Fibroblast of lung (primary cell): Measurements from ENCODE around the gene C4orf50. TPM values are rescaled to one million over a fixed set of nuclear protein-coding genes. Genes with fewer than 3 reads are reported as not detected.

Experiments
- DNase-seq, 2 donors: peaks; one replicate each; pipeline versions ENCODE4 v3.0.0 to v3.0.0-alpha.2; 2010; ENCODE audit warnings: low read depth in 2 of 2
- H2AFZ ChIP-seq: 2 replicates; pipeline ENCODE4 v1.5.1; 2012; ENCODE audit warnings: low read length, control low read depth, inconsistent platforms
- H3K27ac ChIP-seq: 2 replicates; pipeline ENCODE4 v1.5.1; 2011; ENCODE audit warnings: low read length, control low read depth; ENCODE audit not compliant: insufficient read depth
- H3K27me3 ChIP-seq: 2 replicates; pipeline ENCODE4 v1.5.1; 2011; ENCODE audit warnings: mild to moderate bottlenecking, low read length; ENCODE audit not compliant: control insufficient read depth, insufficient read depth
- H3K36me3 ChIP-seq: 2 replicates; pipeline ENCODE4 v1.5.1; 2011; ENCODE audit warnings: low read length; ENCODE audit not compliant: control insufficient read depth, insufficient read depth
- H3K4me1 ChIP-seq: 2 replicates; pipeline ENCODE4 v1.5.1; 2011; ENCODE audit warnings: low read length; ENCODE audit not compliant: control insufficient read depth, insufficient read depth; ENCODE audit errors: extremely low read depth
- H3K4me2 ChIP-seq: 2 replicates; pipeline ENCODE4 v1.5.1; 2011; ENCODE audit warnings: low read length, control low read depth; ENCODE audit not compliant: insufficient read depth; ENCODE audit errors: extremely low read depth
- H3K4me3 ChIP-seq, 4 experiments: fragments of 200-600 bp in 1 of 4; sonication (generic) in 1 of 4; replicated peaks in 1 of 4; 2 replicates each; pipeline ENCODE4 v1.5.1; 2011 to 2016; ENCODE audit warnings: low read length in 4 of 4, low read depth in 3 of 4, mild to moderate bottlenecking in 3 of 4, control low read depth in 2 of 4, inconsistent platforms in 1 of 4, mixed read lengths in 1 of 4; ENCODE audit not compliant: insufficient read depth in 1 of 4; ENCODE audit errors: control extremely low read depth in 1 of 4
- H3K79me2 ChIP-seq: 2 replicates; pipeline ENCODE4 v1.5.1; 2012; ENCODE audit warnings: mild to moderate bottlenecking, low read length, inconsistent platforms; ENCODE audit not compliant: control insufficient read depth, insufficient read depth
- H3K9ac ChIP-seq: 2 replicates; pipeline ENCODE4 v1.5.1; 2011; ENCODE audit warnings: mild to moderate bottlenecking, low read length, control low read depth; ENCODE audit not compliant: insufficient read depth
- H3K9me3 ChIP-seq: 2 replicates; pipeline ENCODE4 v1.5.1; 2012; ENCODE audit warnings: low read depth, low read length; ENCODE audit not compliant: control insufficient read depth, insufficient read depth
- H4K20me1 ChIP-seq: 2 replicates; pipeline ENCODE4 v1.5.1; 2011; ENCODE audit warnings: low read length; ENCODE audit not compliant: control insufficient read depth, insufficient read depth; ENCODE audit errors: extremely low read depth
- EZH2 ChIP-seq: IDR thresholded peaks from 2 replicates; pipeline ENCODE4 v1.5.1; 2012; ENCODE audit warnings: low read length, control low read depth, mild to moderate bottlenecking; ENCODE audit errors: missing control alignments
- polyA plus RNA-seq, 2 donors: library from polyadenylated mRNA; depleted of rRNA in 1 of 2; stranded (reverse) in 1 of 2; unstranded in 1 of 2; fragments of >200 nt; gene quantifications; 2 replicates each; pipeline ENCODE4 v1.2.1, GENCODE V29; 2011 to 2012; ENCODE audit warnings: missing spikeins in 1 of 2
- total RNA-seq: library from RNA; depleted of rRNA; stranded (reverse); fragments of >200 nt; gene quantifications from 2 replicates; pipeline ENCODE4 v1.2.1, GENCODE V29; 2014
- TF ChIP-seq, protein P1 (sequence below), 2 donors: IDR thresholded peaks in 1 of 2; conservative IDR thresholded peaks in 1 of 2; 1 replicate in 1 of 2; 2 replicates in 1 of 2; pipeline ENCODE4 v1.5.1; 2011 to 2012; ENCODE audit warnings: low read length in 2 of 2, control low read depth in 1 of 2, inconsistent platforms in 1 of 2, low read depth in 1 of 2, mild to moderate bottlenecking in 1 of 2

Gene C4orf50
- total and polyA plus RNA-seq, 2 donors (not counting 1 experiment from before 2014, with no cell fraction given), result not detected

GRCh38 chr4:5955201-5955821 is 62.9 kb downstream of the C4orf50 start:
- H3K79me2 ChIP-seq, result no peaks in the 10 kb centered on the region
- H3K9ac ChIP-seq, result no peak overlapping the region
- no peak overlapping the region for H2AFZ ChIP-seq
- no peak overlapping the region for H3K27ac ChIP-seq
- no peaks in the 10 kb centered on the region for H3K27me3 ChIP-seq
- TF ChIP-seq EZH2, result no peak
- TF ChIP-seq, protein P1, sequence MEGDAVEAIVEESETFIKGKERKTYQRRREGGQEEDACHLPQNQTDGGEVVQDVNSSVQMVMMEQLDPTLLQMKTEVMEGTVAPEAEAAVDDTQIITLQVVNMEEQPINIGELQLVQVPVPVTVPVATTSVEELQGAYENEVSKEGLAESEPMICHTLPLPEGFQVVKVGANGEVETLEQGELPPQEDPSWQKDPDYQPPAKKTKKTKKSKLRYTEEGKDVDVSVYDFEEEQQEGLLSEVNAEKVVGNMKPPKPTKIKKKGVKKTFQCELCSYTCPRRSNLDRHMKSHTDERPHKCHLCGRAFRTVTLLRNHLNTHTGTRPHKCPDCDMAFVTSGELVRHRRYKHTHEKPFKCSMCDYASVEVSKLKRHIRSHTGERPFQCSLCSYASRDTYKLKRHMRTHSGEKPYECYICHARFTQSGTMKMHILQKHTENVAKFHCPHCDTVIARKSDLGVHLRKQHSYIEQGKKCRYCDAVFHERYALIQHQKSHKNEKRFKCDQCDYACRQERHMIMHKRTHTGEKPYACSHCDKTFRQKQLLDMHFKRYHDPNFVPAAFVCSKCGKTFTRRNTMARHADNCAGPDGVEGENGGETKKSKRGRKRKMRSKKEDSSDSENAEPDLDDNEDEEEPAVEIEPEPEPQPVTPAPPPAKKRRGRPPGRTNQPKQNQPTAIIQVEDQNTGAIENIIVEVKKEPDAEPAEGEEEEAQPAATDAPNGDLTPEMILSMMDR (conservative IDR thresholded peaks at IDR 0.05 in 1 of 2, IDR thresholded peaks at IDR 0.05 in 1 of 2; ENCODE audit: low read depth in 1 of 2, low read length in 2 of 2), result no peak
- no peak overlapping the region for H3K4me2 ChIP-seq
- no peaks in the 10 kb centered on the region for H3K36me3 ChIP-seq
- no peaks in the 10 kb centered on the region for H3K4me1 ChIP-seq
- no peaks in the 10 kb centered on the region for H4K20me1 ChIP-seq
- H3K4me3 ChIP-seq, result no peak overlapping the region
- no peak for DNase-seq
- H3K9me3 ChIP-seq, result no peaks in the 10 kb centered on the region

DNA sequence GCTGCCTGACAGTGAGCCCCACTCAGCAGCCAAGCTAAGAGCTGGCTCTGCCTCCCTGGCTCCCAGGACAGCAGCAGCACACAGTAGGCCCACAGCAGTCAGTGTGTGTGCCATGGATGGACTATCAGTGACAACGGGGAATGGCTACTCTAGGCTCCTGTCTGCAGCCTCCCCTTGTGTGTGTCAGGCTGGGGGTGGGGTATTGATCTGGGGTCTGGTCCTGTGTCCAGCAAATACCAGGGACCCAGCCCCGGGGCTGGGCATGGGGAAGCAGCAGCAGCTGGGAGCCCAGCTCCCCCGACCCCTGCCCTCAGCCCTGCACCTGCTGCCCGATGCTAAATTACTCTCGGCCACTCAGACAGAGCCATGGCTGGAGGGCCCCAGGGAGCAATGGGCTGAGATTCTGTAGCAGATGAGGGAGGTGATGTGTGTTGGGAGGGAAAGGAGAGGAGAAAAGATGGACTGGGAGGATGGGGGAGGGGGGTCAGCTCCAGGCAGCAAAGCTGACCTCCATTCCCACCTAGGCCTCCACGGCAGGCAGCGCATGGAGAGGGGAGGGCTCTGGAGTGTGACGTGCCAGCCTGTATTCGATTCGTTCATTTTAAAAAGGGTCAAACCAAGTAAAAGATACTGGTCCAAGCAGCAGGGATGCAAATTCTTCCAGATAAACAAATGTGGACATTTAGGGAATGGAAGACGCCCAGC is 64.0 kb downstream of the C4orf50 start:
- no peak overlapping the region for H3K4me2 ChIP-seq
- no peaks in the 10 kb centered on the region for H4K20me1 ChIP-seq
- no peaks in the 10 kb centered on the region for H3K79me2 ChIP-seq
- no peak for DNase-seq
- no peak overlapping the region for H3K27ac ChIP-seq
- no peaks in the 10 kb centered on the region for H3K36me3 ChIP-seq
- H3K4me3 ChIP-seq, result no peak overlapping the region
- no peaks in the 10 kb centered on the region for H3K4me1 ChIP-seq
- TF ChIP-seq, protein P1 (conservative IDR thresholded peaks at IDR 0.05 in 1 of 2, IDR thresholded peaks at IDR 0.05 in 1 of 2; ENCODE audit: low read depth in 1 of 2, low read length in 2 of 2), result no peak
- TF ChIP-seq EZH2, result no peak
- no peaks in the 10 kb centered on the region for H3K27me3 ChIP-seq
- no peaks in the 10 kb centered on the region for H3K9me3 ChIP-seq
- H3K9ac ChIP-seq, result no peak overlapping the region
- no peak overlapping the region for H2AFZ ChIP-seq

- Histone ChIP-seq H3K36me3 (no peaks in the 10 kb centered on the region), H3K27ac (no peak overlapping the region), H4K20me1 (no peaks in the 10 kb centered on the region), H3K27me3 (no peaks in the 10 kb centered on the region), H2AFZ (no peak overlapping the region), H3K9ac (no peak overlapping the region), H3K79me2 (no peaks in the 10 kb centered on the region), H3K9me3 (no peaks in the 10 kb centered on the region), H3K4me2 (no peak overlapping the region), H3K4me3 (no peak overlapping the region), H3K4me1 (no peaks in the 10 kb centered on the region)
- no peak for DNase-seq
- no peak for TF ChIP-seq EZH2
- TF ChIP-seq, protein P1 (conservative IDR thresholded peaks at IDR 0.05 in 1 of 2, IDR thresholded peaks at IDR 0.05 in 1 of 2; ENCODE audit: low read depth in 1 of 2, low read length in 2 of 2), result no peak
Measured at GRCh38 chr4:5952975-5953951, 65.0 kb downstream of the C4orf50 start.
